ENCODE measurements around the gene MLST8.

MLST8 gene

DNA sequence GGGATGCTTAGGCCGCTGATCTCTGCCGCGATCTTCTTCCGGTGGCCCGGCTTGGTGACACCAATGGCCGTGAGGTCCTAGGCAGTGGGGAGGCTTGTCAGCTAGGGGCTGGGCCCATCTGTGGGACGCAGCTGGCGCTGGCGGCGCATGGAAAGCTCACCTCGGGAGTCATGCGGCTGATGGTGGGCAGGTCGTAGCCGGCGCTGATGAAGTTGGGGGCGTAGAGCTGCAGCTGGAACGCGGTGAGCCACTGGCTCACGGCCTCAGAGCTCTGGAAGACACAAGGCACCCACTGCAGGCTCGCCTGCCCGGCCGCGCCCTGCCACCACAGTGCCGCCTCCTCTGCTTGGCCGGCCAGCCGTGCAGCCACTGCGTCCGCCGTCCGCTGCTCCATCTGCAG lies 21.6 kb upstream of the MLST8 start:
- TF ChIP-seq, protein P1, sequence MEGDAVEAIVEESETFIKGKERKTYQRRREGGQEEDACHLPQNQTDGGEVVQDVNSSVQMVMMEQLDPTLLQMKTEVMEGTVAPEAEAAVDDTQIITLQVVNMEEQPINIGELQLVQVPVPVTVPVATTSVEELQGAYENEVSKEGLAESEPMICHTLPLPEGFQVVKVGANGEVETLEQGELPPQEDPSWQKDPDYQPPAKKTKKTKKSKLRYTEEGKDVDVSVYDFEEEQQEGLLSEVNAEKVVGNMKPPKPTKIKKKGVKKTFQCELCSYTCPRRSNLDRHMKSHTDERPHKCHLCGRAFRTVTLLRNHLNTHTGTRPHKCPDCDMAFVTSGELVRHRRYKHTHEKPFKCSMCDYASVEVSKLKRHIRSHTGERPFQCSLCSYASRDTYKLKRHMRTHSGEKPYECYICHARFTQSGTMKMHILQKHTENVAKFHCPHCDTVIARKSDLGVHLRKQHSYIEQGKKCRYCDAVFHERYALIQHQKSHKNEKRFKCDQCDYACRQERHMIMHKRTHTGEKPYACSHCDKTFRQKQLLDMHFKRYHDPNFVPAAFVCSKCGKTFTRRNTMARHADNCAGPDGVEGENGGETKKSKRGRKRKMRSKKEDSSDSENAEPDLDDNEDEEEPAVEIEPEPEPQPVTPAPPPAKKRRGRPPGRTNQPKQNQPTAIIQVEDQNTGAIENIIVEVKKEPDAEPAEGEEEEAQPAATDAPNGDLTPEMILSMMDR (conservative IDR thresholded peaks at IDR 0.05; ENCODE audit: low read depth, low read length): no peak
- no peak for DNase-seq (ENCODE audit: low read depth)
- H3K4me3 ChIP-seq (ENCODE audit: low read depth, low read length): no peak overlapping the region

DNA sequence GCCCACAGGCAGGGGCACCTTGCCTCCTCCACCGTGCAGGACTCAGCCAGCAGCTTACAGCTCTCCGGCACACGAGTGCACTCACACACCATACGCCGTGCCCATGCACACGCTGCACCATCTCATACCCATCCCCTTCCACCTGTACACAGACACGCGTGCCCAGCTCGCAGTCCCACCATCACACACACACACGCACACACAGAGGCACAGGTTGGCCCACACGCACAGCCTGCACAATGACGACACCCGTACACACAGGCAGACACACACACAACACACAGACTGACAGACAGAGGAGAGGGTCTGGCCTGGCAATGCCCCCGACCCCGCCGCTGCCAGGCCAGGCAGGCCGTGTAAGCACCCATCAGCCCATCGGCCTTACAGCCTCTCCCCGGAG lies 20.9 kb upstream of the MLST8 start:
- no peak for DNase-seq (ENCODE audit: low read depth)
- no peak overlapping the region for H3K4me3 ChIP-seq (ENCODE audit: low read depth, low read length)
- TF ChIP-seq, protein P1 (conservative IDR thresholded peaks at IDR 0.05; ENCODE audit: low read depth, low read length): no peak

DNA sequence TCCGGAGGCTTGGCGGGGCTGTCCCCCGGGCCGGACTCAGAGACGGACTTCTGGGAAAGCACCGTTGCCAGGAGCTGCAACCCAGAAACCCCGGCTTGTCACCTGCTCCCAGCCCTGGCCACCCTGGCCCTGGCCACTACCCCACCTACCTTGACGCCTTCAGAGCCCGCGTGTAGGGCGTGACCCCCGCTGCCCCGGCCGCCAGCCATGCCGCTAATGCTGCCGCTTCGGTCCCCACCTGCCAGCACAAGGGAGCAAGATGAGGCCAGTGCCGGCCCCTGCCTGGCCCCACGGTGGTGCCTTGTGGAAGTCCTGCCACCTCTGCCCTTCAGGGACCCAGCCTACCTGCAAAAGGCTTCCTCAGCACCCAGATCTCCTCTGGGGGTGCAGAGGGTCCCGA lies 20.3 kb upstream of the MLST8 start:
- TF ChIP-seq, protein P1 (conservative IDR thresholded peaks at IDR 0.05; ENCODE audit: low read depth, low read length): no peak
- H3K4me3 ChIP-seq (ENCODE audit: low read depth, low read length): no peak overlapping the region

DNA sequence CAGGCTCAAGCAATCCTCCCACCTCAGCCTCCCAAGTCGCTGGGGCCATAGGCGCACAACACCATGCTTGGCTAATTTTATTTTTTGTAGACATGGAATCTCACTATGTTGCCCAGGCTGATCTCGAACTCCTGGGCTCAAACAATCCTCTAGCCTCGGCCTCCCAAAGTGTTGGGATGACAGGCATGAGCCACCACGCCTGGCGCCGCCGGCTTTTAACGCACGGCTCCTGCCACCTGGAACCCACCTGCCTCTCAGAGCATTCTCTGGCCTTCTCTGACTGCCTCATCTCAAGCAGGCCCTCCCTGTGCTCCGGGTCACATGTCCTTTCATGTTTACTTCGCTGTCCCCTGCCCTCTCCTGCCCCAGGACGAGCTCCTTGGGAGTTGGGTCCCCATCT lies 19.2 kb upstream of the MLST8 start:
- no peak for DNase-seq (ENCODE audit: low read depth)
- TF ChIP-seq, protein P1 (conservative IDR thresholded peaks at IDR 0.05; ENCODE audit: low read depth, low read length): no peak

More for the DNA sequence above, 20.3 kb upstream of the MLST8 start:
- DNase-seq (ENCODE audit: low read depth): no peak

DNA sequence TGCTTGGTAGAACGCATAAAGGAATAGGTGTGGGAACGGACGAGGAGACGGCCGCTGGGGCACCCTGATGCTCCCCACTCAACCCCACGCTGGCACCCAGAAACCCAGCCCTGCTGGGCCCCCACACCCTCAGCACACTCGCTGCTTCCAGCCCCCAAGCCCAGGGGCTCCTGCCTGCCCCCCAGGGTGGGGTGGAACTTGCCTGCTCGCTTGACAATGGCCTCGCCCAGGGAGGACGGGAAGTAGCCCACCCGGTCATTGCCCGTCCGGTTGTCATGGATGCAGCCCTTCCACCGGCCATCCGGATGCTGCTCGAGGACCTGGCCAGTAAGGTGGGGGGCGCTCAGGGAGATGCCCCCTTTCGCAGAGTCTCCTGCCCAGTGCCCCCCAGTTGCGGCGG lies 18.7 kb upstream of the MLST8 start:
- TF ChIP-seq, protein P1 (conservative IDR thresholded peaks at IDR 0.05; ENCODE audit: low read depth, low read length): no peak
- no peak overlapping the region for H3K4me3 ChIP-seq (ENCODE audit: low read depth, low read length)
- no peak for DNase-seq (ENCODE audit: low read depth)

More for the DNA sequence above, 19.2 kb upstream of the MLST8 start:
- no peak overlapping the region for H3K4me3 ChIP-seq (ENCODE audit: low read depth, low read length)

DNA sequence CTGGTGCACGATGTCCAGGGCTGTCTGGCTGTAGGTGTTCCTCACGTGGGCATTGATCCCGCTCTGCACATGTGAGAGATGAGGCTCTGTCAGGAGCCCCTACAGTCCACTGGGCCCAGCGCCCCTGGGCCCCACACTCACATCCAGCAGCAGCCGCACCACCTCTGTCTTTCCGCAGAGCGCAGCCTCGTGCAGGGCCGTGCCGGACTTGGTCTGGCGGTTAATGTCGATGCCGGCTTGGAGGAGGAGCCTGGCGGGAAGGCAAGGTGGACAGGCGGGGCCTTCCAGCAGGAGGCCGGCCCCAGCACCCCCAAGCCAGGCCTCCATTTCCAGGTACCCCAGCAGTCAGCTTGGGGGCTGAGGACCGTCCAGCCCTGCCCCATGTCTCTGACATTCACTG lies 18.0 kb upstream of the MLST8 start:
- DNase-seq (ENCODE audit: low read depth): no peak
- H3K4me3 ChIP-seq (ENCODE audit: low read depth, low read length): no peak overlapping the region
- TF ChIP-seq, protein P1 (conservative IDR thresholded peaks at IDR 0.05; ENCODE audit: low read depth, low read length): no peak

DNA sequence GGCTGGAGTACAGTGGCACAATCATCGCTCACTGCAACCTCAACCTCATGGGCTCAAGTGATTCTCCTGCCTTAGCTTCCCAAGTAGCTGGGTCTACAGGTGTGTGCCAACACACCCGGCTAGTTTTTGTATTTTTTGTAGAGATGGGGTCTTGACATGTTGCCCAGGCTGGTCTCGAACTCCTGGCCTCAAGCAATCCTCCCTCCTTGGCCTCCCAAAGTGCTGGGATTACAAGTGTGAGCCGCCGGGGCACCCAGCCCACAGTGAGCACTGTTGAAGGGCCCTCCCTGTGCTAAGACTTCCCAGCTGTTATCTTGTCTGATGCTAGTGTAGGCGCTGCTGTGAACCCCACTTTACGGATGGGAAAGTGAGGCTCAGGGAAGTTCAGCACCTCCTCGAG lies 16.9 kb upstream of the MLST8 start:
- no peak for DNase-seq (ENCODE audit: low read depth)
- TF ChIP-seq, protein P1 (conservative IDR thresholded peaks at IDR 0.05; ENCODE audit: low read depth, low read length): no peak
- H3K4me3 ChIP-seq (ENCODE audit: low read depth, low read length): no peak overlapping the region

Data from choroid plexus epithelial cell (primary cell).